Colon (tissue), 2 donors: Measurements from ENCODE around the gene IMPDH2.

ENCODE experiments used
- FAIRE-seq: peaks from 2 replicates; lab custom pipeline; 2012; peaks lifted over from hg19 to GRCh38; lab: Jason Lieb, UNC
- donor health status: control.
- donor health status: control.

The IMPDH2 gene

DNA sequence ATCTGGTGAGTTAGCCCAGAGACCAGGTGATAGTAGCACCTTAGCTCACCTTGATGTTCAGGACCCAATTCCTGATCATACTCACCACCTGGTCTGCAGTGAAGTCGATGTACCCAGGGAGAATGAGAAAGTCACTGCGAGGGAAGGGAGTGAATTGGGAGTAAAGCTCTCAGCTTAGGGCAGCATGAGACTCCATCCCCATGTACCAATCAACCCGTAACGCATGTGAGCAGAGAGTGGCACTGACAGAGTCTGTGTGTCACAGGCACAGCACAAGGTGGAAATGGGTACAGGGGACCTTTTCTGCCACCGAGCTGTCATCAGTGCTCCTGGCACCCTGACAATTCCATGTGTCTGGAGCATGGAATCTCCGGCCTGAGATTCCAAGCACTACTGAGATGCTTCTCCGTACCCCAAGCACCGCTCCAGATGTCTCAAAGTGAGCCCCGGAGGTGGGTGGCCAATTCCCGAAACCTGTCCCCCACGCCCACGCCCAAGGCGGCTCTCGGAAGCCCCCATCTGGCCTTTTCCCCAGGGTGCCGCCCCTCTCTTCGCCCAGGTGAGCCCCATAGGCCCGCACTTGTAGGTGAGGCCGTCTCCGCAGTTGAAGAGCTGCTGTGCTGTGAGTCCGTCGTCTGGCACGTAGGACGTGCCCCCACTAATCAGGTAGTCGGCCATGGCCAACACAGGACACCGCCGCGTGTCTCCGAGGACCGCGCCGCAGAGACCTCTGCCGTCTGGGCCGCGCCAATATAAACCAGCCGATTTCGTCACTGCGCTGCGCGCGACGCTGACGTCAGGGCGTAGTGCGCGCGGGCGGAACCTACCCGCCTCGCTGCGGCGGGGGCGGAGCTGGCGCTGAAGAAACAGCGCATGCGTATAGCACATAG is at the start of gene IMPDH2:
Gene IMPDH2, minus strand, starts transcription at position 726 of the 890 bp plus-strand sequence. Its CDS starts 48 bp downstream, at position 678.
- no peak for FAIRE-seq

DNA sequence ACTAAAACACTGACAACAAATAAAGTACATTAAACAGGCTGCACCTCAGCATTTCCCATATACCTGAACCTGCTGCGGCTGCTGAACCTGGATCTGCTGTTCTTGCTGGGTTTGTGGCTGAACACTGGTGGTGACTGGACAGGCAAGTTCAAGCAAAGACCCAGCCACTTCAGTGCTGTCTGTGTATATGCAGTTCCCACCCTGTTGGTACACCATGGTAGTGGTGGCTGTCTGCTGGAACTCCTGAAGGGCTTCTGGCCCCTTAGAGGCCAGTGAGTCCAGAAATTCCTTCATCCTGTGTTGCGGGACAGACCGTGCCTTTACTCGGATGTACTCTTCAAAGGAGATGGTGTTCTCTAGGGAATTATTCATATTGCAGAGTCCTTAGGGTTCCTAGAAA is 47.4 kb upstream of the IMPDH2 start:
- FAIRE-seq, result no peak

DNA sequence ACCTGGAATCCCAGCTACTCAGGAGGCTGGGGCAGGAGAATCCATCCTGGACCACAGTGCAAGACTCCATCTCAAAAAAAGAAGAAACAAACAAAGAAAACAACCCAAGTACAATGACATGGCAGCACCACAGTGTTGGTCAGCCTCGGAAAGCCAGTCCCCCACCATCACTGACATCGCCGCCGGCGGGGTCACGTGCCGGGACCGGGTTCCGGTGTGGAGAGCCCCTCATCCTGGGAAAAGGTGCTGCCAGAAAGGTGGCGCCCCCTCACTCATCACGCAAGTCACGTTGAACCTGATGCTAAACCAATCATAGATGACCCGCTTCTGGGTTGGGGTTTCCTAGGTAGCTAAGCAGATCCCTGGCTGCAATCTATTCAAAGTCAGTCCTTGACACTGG is 46.9 kb upstream of the IMPDH2 start:
- no peak for FAIRE-seq

DNA sequence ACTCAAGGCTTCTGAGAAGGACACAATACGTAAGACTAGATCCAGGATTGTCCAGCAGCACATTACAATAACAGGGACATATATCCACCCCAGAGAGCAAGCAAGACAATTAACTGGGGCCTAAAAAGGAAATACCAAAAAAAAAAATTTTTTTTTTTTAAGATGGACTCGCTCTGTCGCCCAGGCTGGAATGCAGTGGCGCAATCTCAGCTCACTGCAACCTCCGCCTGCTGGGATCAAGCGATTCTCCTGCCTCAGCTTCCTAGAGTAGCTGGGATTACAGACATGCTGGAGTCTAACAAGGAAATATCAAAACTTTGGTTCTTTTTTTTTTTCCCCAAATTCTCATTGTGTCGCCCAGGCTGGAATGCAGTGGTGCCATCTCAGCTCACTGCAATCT is 28.8 kb upstream of the IMPDH2 start:
- FAIRE-seq, result no peak

DNA sequence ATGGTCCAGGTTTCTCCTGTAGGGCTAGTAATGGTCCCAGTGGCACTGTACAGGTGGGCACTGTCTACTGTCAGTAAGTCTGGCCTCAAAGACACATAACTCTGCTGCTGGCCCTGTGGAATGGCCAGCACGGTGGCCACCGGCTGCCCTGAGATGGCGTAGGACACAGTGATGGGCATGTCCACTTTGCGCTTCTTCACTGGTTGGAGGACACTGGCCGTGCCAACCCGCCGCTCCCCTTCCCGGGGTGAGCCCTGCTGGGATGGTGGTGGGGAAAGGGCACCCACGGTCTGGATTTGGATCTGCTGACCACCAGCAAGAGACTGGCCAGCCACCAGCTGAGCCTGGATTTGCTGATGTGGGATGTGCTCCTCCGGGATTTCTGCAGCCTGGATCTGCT is 28.1 kb upstream of the IMPDH2 start:
- FAIRE-seq, result no peak

DNA sequence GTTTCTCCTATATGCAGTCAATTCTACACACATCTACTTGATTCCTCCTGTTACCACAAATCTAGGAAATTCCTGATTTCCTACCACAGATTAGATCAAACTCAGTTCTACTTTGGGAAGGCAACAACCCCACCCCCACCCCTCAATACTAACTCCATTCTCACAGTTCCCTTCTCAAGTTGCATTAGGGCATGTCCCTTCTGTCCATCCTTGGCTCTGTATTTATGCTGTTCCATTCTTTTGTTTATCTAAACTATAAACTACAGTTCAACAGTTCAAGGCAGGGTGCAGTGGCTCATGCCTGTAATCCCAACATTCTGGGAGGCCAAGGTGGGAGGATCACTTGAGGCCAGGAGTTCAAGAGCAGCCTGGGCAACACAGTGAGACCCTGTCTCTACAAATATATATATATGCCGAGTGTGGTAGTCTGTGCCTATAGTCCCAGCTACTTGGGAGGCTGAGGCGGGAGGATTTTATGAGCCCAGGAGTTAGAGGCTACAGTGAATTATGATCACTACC is 25.2 kb upstream of the IMPDH2 start:
- FAIRE-seq, result no peak

DNA sequence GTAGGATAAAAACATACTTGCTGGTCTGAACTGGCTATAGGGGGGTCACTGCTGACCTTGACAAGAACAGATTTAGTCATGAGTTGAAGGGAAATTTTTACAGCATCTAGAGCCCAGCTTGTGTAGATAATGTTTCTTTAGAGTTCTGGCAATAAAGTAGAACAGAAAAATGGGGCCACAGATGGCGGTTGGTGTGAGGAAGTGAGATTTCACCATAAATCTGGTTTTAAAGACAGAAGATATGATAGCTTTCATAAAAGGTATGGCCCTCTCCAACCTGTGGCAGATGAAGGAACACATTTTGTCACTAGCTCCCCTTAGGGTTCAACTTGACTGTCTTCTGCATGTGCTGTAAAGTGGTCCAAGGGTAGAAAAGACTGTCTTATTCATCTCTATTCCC is 24.3 kb upstream of the IMPDH2 start:
- no peak for FAIRE-seq

DNA sequence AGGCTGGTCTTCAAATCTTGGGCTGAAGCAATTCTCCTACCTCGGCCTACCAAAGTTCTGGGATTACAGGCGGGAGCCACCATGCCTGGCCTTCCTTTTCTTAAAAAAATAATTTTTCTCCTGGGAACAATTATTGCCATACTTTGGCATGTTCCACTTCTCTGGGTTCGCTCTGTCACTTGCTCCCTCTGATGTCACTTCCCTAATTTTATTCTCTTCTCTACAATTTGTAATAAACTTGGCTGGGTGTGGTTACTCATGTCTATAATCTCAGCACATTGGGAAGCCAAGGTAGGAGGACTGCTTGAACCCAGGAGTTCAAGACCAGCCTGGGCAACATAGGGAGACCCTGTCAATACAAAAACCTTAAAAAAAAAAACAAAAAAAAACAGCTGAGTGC is 6.1 kb upstream of the IMPDH2 start:
- FAIRE-seq, result no peak

DNA sequence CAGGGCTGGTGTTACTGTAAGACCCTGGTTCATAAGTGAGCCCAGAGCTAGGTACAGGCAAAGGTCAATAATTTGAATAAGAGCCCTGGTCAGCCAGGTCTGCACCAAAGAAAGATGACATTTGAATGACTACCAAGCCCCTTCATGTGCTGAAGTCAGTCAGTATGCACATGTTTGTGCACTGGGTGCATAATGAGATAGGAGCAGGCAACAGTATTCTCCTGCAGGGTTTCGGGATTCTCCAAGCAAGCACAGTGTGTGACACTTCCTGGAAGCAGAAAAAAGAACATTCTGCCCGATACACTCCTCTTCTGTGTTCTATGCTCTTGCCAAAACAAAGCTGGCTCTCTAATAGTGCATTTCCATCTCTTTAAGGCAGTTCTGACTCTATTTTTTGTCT is 5.5 kb upstream of the IMPDH2 start:
- no peak for FAIRE-seq

DNA sequence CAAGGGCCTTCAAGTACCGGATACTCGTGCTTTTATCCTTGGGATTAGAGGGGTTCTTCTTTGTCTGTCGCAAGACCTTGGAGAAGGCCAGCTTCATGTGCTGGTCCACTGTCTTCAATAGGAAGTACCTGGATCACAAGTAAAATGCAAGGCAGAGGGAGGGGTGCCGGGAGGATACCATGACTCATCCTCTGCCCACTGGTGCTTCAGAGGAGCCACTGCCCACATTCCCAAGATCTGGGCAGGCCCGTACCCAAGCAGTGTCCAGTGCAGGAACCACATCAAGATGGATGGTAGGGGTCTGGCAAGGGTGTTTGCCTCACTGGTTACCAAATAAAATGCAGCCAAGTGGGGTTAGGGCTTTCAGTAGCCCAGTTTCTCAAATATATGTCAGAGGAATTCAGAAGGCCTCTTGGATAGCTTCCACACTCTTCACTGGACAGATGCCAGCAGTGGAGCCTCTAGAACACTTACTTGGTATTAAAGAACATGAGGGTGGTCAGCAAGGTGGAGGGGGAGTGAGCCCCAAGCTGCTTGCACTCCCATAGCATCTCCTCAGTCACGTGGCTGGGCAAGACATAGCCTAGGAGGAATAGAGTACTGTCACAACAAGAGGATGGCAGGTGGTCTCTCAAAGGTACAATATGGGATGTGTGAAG is 3.6 kb upstream of the IMPDH2 start:
- no peak for FAIRE-seq

DNA sequence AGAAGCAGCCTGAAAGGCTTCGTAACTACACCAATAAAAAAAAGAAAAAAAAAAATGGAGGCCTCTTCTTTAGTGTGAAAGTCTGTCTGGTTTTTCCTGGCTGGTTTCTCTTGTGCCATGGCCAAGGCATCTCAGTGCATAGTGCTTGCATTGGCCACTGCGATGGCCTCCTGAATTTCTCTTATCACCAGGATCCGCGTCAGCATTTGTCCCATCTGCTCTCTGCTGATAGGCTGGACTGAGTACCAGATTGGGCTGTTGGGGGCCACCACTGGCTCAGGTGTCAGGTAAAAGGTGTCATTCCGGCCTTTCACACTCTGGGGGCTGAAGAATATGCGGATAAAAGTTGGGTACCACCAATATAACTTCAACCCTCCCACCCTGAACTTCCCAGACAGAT is 1.1 kb upstream of the IMPDH2 start:
- FAIRE-seq, result no peak

DNA sequence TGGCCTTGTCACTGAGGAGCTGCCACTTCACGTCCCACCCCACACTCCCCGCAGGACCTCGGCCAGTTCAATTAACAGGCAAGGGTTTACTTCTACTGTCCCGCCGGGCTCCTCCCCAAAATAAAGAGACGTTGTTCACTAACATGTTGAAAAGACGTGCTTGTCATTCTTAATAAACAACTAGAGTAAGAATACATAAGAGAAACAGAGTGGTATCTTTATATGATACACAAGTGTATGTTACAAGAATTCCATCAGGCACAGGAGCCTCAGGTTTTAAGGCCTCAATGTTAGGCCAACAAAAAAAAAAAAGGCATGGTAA is 326 bp upstream of the IMPDH2 start:
- FAIRE-seq, result no peak

DNA sequence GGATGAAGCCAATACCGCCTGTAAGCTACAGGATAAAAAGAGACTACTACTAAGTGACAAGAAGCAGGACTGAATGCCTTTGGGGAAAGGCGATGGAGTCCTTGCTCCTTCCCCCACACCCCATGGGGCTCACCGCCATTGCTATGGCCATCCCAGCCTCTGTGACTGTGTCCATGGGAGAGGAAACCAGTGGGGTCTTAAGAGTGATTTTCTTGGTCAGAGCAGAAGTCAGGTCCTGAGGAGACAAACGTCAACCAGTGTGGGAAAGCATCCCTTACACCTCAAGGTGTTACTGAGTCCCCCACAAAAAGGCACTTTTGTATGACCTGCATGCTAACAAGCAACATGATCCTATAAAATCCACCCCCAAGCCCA is 913 bp downstream of the IMPDH2 start:
- no peak for FAIRE-seq

DNA sequence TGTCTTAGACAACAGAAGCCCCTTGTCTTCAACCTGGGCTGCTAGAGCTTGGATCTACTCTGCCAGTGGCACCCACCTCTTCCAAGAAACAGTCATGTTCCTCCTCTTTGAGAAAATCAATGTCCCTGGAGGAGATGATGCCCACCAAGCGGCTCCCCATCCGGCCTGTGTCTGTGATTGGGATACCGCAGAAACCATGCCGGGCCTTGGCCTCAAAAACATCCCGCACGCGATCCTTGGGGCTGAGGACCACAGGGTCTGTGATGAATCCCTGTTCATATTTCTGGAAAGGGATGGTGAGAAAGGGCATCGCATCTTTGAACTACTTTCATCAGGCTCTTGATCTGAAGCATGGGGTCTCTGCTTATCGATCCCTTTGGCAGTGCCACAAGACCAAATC is 1.6 kb downstream of the IMPDH2 start:
- FAIRE-seq, result no peak

DNA sequence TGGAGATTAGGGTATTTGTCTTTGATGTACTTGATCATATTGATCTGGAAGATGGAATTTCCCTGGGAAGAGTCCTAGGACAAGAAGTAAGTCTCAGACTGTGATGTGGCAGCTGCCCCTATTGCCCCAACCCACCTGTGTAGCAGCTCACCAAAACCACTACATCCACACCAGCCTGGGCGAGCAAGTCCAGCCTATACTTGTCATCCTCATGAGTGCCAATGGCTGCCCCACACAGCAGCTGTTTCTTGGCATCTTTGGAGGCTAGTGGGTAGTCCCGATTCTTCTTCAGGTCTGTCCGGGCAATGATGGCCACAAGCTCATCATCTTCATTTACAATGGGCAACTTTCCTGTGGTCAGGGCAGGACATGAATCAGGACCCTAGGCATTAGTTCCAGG is 2.7 kb downstream of the IMPDH2 start:
- FAIRE-seq, result no peak

DNA sequence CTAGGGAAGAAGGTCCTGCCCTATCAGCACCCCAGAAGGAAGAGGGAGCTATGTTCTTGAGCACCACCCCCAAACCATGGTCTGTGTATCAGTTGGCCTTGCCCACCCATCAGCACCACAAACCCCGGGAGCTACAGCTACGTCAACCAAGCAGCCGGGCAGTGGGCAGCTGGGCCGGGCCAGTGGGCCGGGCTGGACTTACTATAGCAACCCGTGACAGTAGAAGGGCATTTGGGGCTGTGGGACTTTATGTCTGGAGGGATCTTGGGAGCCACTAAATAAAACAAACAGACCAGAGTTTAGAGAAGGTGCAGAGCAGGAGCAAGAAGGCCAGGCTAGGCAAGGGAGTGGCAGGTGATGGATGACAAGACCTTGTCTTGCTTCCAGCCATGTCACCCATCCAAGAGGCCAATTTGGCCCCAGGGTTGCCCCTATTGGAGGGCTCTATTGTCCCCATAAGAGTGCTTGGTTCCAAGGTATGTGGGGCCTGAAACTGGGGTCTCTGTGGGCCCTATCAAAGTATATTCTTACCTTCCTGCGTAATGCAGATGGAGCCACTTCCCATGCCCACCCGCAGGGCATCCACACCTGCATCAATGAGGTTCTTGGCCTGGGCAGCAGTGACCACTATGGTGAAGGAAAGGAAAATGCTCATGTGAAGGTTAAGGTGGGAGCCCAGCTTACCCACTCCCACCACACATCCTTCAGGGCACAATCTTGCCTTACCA is 3.2 kb downstream of the IMPDH2 start:
- FAIRE-seq, result no peak

DNA sequence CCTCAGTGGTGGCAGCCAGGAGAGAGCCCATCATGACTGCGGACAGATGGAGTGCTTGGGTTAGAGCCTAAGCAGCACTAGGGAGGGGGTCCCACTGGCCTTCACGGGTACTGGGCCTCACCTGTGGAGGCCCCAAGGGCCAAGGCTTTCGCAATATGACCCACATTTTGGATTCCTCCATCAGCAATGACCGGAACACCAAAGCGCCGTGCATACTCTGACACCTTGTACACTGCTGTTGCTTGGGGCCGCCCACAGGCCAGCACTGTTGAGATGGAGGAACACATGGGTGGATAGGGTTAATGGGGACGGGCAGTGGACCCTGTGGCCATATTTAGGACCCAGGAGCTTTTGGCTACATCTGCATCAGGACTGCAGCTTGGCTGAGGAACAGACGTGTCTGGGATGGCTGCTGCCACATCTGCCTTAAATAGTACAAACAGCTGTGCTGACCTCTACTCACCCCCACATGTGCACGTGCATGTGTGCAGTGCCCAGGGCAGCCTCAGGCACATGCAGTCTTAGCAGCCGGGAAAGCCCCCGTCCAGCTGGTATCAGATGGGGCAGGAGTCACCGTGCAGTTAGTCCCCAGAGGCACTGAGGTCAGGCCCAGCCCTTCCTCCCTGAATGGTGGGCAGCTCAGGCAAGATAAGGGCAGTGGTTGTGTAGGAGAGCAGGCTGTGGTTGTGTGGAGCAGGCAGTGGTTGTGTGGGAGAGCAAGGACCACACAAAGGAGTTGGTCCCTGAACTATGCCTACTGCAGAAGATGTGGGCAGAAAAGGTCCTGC is 4.0 kb downstream of the IMPDH2 start:
- FAIRE-seq, result no peak

DNA sequence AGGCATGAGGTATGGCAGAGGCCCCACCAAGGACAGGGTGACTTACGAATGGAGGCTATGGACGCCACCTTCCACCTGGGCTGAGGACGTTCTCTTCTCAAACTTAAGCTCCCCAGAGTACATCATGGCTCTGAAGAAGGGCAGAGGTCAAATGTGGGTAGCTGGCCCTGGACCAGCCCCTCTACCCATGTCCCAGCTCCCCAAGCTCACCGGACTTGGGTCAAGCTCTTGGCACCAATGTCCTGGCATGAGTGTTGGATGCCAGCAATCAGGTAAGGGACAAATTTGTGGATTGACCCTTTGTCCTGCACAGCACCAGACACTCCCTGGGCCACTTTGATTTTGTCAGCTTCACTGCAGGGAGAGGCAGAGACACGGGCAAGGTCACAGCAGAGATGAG is 4.7 kb downstream of the IMPDH2 start:
- no peak for FAIRE-seq

DNA sequence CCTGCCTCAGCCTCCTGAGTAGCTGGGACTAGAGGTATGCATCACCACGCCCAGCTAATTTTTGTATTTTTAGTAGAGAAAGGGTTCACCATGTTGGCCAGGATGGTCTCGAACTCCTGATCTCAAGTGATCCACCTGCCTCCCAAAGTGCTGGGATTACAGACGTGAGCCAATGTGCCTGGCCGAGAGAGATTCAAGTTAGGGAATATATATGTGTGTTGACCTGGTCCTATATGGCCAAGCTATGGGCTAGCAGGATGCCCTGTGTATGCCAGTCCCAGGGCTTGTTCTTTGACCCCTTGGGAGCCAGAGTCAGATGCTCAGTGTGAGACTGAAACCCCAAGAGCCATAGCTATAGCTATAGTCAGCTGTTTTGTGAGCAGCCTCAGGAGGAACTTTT is 5.4 kb downstream of the IMPDH2 start:
- FAIRE-seq, result no peak

DNA sequence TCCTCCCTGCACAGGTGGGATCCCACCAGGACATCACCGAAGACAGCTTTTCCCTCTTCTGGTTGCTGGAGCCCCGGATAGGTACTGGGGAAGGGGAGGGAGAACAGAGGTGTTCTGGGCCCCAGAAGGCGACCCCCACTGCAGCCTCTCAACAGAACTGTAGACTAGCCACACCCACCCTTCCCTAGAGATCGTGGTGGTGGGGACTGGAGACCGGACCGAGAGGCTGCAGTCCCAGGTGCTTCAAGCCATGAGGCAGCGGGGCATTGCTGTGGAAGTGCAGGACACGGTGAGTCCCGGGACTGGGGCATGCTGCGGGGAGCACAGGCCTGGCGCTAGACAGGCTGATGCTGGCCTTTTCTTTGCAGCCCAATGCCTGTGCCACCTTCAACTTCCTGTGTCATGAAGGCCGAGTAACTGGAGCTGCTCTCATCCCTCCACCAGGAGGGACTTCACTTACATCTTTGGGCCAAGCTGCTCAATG is 6.5 kb downstream of the IMPDH2 start:
- no peak for FAIRE-seq

DNA sequence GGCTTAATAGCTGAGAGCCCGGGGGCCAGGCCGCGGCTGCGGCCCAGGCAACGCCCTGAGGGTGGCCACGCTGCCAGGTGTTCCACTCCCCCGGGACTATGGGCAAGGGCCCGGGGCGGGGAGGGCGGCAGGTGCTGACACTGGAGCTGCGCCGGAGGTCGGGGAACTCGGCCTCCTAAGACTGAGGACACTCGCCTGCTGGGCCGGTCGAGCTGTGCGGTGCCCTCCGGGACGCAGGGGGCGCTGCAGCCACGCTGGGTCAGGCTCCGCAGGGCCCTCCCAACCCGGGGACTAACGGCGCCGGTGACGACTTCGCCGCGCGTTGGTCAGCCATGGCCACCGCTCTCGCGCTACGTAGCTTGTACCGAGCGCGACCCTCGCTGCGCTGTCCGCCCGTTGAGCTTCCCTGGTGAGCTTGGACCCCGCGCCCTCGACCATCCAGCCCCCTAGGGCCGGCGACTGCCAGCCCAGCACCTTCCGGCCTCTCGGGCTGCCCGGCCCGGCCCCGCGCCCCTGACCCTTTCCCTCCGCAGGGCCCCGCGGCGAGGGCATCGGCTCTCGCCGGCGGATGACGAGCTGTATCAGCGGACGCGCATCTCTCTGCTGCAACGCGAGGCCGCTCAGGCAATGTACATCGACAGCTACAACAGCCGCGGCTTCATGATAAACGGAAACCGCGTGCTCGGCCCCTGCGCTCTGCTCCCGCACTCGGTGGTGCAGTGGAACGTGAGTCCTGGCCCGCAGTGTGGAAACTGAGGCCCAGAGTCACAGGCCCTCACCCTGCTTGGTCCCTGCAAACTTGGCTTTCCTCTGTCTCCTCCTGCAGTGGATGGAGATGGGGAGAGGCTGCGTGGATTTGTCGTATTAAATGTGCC is 7.1 kb downstream of the IMPDH2 start, which contains the start of gene NDUFAF3:
Gene NDUFAF3, plus strand, starts transcription at position 309 of the 875 bp plus-strand sequence. Its CDS starts 24 bp downstream, at position 333.
- FAIRE-seq, result no peak
